OCI-LY3 (cell line): ENCODE measurements around the gene LGR4.

ENCODE experiments used
- H2AFZ ChIP-seq: fragments of 200-600, 300-600 bp; shearing (Covaris generic); 2 replicates; pipeline ENCODE4 v1.6.0; 2014; ENCODE audit warnings: antibody characterized with exemption, low read depth, low read length
- H3K27ac ChIP-seq: fragments of 200-600, 300-600 bp; sonication (generic); 2 replicates; pipeline ENCODE4 v1.5.1; 2014; ENCODE audit warnings: mild to moderate bottlenecking, low read length, moderate library complexity, mixed read lengths
- H3K27me3 ChIP-seq: fragments of 200-600, 300-600 bp; sonication (generic); 2 replicates; pipeline ENCODE4 v1.6.1; 2014; ENCODE audit warnings: low read depth, low read length, mixed read lengths
- H3K36me3 ChIP-seq: fragments of 200-600, 300-600 bp; sonication (generic); replicated peaks from 2 replicates; pipeline ENCODE3; 2014; ENCODE audit warnings: low read depth, low read length, mixed read lengths
- H3K4me1 ChIP-seq: fragments of 300-600, 200-600 bp; sonication (generic); 2 replicates; pipeline ENCODE4 v1.6.1; 2014; ENCODE audit warnings: low read length, mixed read lengths
- H3K4me2 ChIP-seq: fragments of 200-600, 300-600 bp; sonication (generic); 2 replicates; pipeline ENCODE4 v1.6.1; 2014; ENCODE audit warnings: low read length, mixed read lengths
- H3K4me3 ChIP-seq: fragments of 300-600, 200-600 bp; sonication (generic); 2 replicates; pipeline ENCODE4 v1.5.1; 2014; ENCODE audit warnings: antibody characterized with exemption, mild to moderate bottlenecking, low read length, moderate library complexity
- H3K79me2 ChIP-seq: fragments of 300-600, 200-600 bp; shearing (Covaris generic); 2 replicates; pipeline ENCODE4 v1.6.1; 2014; ENCODE audit warnings: mild to moderate bottlenecking, low read length, mixed read lengths
- H3K9ac ChIP-seq: fragments of 300-600, 200-600 bp; shearing (Covaris generic); 2 replicates; pipeline ENCODE4 v1.6.0; 2014; ENCODE audit warnings: mild to moderate bottlenecking, low read length, moderate library complexity
- H3K9me3 ChIP-seq: fragments of 200-600, 300-600 bp; shearing (Covaris generic); 2 replicates; pipeline ENCODE4 v1.6.1; 2014; ENCODE audit warnings: low read length, mixed read lengths; ENCODE audit not compliant: insufficient read depth
- H4K20me1 ChIP-seq: fragments of 200-600, 300-600 bp; sonication (generic); 2 replicates; pipeline ENCODE4 v1.6.1; 2016; ENCODE audit warnings: low read length, mixed read lengths; ENCODE audit not compliant: insufficient read depth
- EZH2phosphoT487 ChIP-seq: fragments of 200-600 bp; shearing (Covaris generic); IDR thresholded peaks from 2 replicates; pipeline ENCODE4 v1.6.1; 2018; ENCODE audit warnings: antibody characterized with exemption, mixed run types, low read depth
- TF ChIP-seq, protein P1 (sequence below): fragments of 200-600, 300-600 bp; sonication (generic); IDR thresholded peaks from 2 replicates; pipeline ENCODE4 v1.5.1; 2014; ENCODE audit warnings: antibody characterized with exemption, low read length, low read depth

The LGR4 gene

DNA sequence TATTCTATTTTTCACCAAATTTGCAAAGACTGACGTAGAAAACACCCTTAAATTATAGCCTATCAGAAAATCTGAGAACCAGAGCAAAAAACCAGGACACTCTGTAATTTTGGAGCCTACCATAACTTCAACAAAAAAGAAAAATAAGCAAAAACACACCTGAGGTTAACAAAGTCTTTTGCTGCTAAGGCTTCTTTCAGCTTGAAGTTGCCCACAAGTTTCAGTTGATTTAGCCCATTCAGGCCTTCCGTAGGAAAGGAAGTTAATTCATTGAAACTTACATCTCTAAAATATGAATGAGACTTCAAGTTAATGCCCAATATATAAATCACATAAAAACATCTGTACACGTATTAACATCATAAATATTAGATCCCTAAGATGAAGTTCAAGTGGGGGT lies 99.2 kb downstream of the LGR4 start:
- Histone ChIP-seq H3K36me3 (no peaks in the 10 kb centered on the region), H3K27me3 (no peaks in the 10 kb centered on the region), H3K4me2 (no peak overlapping the region), H2AFZ (no peak overlapping the region), H3K4me3 (no peak overlapping the region), H3K4me1 (no peaks in the 10 kb centered on the region), H3K79me2 (no peaks in the 10 kb centered on the region), H3K27ac (no peak overlapping the region), H3K9ac (no peak overlapping the region), H3K9me3 (no peaks in the 10 kb centered on the region), H4K20me1 (no peaks in the 10 kb centered on the region)
- TF ChIP-seq, protein P1, sequence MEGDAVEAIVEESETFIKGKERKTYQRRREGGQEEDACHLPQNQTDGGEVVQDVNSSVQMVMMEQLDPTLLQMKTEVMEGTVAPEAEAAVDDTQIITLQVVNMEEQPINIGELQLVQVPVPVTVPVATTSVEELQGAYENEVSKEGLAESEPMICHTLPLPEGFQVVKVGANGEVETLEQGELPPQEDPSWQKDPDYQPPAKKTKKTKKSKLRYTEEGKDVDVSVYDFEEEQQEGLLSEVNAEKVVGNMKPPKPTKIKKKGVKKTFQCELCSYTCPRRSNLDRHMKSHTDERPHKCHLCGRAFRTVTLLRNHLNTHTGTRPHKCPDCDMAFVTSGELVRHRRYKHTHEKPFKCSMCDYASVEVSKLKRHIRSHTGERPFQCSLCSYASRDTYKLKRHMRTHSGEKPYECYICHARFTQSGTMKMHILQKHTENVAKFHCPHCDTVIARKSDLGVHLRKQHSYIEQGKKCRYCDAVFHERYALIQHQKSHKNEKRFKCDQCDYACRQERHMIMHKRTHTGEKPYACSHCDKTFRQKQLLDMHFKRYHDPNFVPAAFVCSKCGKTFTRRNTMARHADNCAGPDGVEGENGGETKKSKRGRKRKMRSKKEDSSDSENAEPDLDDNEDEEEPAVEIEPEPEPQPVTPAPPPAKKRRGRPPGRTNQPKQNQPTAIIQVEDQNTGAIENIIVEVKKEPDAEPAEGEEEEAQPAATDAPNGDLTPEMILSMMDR = no peak
- TF ChIP-seq EZH2phosphoT487 = no peak

DNA sequence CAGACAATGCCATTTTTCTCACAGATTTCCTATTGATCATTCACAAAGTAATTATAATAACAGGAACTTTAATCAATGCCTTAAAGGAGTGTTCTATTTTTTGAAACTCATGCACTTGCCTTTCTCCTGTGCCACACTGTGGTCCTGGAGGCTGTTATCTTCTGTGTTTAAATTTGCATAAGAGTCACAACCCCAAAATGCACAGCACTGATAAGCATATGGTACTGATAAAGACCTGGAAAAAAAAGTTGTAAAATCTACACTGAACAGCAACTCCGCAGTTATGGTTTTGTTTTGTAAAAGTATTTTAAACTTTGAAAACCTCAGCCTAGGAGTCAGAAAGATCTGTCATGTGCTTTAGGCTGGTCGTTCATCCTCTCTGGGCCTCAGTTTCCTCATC lies 100.4 kb downstream of the LGR4 start:
- Histone ChIP-seq H3K9me3 (no peaks in the 10 kb centered on the region), H3K79me2 (no peaks in the 10 kb centered on the region), H2AFZ (no peak overlapping the region), H3K4me2 (no peak overlapping the region), H3K36me3 (no peaks in the 10 kb centered on the region), H3K4me3 (no peak overlapping the region), H3K9ac (no peak overlapping the region), H3K27ac (no peak overlapping the region), H4K20me1 (no peaks in the 10 kb centered on the region), H3K27me3 (no peaks in the 10 kb centered on the region), H3K4me1 (no peaks in the 10 kb centered on the region)
- TF ChIP-seq, protein P1 = no peak
- TF ChIP-seq EZH2phosphoT487 = no peak

- Histone ChIP-seq H3K36me3 (no peaks in the 10 kb centered on the region), H3K4me2 (no peak overlapping the region), H3K79me2 (no peaks in the 10 kb centered on the region), H2AFZ (no peak overlapping the region), H3K9me3 (no peaks in the 10 kb centered on the region), H3K9ac (no peak overlapping the region), H3K27me3 (no peaks in the 10 kb centered on the region), H3K27ac (no peak overlapping the region), H3K4me3 (no peak overlapping the region), H3K4me1 (no peaks in the 10 kb centered on the region), H4K20me1 (no peaks in the 10 kb centered on the region)
- no peak for TF ChIP-seq EZH2phosphoT487
- TF ChIP-seq, protein P1 = no peak
Measured at GRCh38 chr11:27371489-27371888, 101.1 kb downstream of the LGR4 start.

DNA sequence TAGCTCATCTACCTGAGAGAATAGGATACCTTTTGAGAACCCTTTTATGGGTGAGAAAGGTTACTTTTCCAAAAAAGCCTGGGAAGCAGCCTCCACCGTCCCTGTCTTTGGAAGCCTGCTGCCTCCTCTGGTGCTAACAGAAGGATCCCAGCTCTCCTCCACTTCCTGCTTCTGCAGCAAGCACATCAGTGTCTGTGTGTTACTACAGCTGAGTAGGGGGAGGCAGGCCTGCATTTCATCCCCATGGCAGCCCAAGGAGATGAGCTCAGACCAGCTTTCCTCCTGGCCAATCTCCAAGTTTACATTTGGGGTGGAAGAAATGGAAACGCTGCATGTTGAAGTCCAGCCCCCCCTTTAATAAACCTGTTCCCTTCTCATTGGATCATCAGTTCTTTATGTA lies 102.2 kb downstream of the LGR4 start:
- H2AFZ ChIP-seq = no peak overlapping the region
- H3K9ac ChIP-seq = no peak overlapping the region
- TF ChIP-seq, protein P1 = no peak
- no peak for TF ChIP-seq EZH2phosphoT487

More for the DNA sequence above, 102.2 kb downstream of the LGR4 start:
- Histone ChIP-seq H3K27me3 (no peaks in the 10 kb centered on the region), H3K27ac (no peak overlapping the region), H3K4me2 (no peak overlapping the region), H3K79me2 (no peaks in the 10 kb centered on the region), H4K20me1 (no peaks in the 10 kb centered on the region), H3K9me3 (no peaks in the 10 kb centered on the region), H3K4me3 (no peak overlapping the region), H3K36me3 (no peaks in the 10 kb centered on the region), H3K4me1 (no peaks in the 10 kb centered on the region)
